22Rv1 (cell line): Measurements from ENCODE around the gene DHRS9.
"Not testable (repeated sequence)": the region's sequence is repeated elsewhere in the genome, so short reads cannot be mapped to it uniquely, and the experiment has no call there.

Experiments used
- H3K27ac ChIP-seq: fragments of 450-650 bp; 2 replicates; pipeline ENCODE4 v1.5.1; 2017
- CTCF ChIP-seq: fragments of 450-650 bp; IDR thresholded peaks from 2 replicates; pipeline ENCODE4 v1.5.1; 2017; ENCODE audit warnings: mild to moderate bottlenecking
- ZFX ChIP-seq: fragments of 450-650 bp; IDR thresholded peaks from 2 replicates; pipeline ENCODE4 v1.6.1; 2017; ENCODE audit warnings: antibody characterized with exemption, borderline replicate concordance

DHRS9 gene

DNA sequence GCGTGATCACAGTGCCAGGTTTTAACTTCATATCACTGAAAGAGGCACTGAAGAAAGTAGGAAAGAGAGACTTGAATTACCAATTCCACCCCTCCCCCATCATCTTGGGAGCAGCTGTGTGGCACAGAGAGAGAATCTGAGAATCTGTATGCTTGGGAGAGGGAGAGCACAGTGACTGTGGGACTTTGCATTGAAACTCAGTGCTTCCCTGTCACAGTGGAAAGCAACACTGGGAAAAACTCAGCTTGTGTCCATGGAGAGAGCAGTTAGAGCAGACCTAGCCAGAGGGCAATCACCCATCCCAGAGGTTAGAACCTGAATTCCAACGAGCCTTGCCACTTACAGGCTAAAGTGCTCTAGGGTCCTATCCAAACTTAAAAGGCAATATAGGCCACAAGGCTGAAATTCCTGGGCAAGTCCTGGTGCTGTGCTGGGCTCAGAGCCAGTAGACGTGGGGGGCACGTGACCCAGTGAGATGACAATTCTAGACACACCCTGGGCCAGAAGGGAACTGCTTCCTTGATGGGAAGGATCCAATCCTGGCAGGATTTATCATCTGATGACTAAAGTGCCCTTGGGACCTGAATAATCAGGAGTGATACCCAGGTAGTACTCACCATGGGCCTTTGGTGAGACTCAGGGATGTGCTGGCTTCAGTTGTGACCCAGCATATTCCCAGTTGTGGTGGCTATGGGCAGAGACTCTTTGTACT is 22.8 kb upstream of the DHRS9 start:
- TF ChIP-seq CTCF (no peak), ZFX (no peak)
- no peak overlapping the region for H3K27ac ChIP-seq

- no peak for TF ChIP-seq CTCF
- no peak for TF ChIP-seq ZFX
- H3K27ac ChIP-seq: no peak overlapping the region
These were observed 21.8 kb upstream of the DHRS9 start for GRCh38 chr2:169047256-169048250.

GRCh38 chr2:169049142-169049541 is 20.2 kb upstream of the DHRS9 start:
- H3K27ac ChIP-seq: no peak overlapping the region
- no peak for TF ChIP-seq CTCF

DNA sequence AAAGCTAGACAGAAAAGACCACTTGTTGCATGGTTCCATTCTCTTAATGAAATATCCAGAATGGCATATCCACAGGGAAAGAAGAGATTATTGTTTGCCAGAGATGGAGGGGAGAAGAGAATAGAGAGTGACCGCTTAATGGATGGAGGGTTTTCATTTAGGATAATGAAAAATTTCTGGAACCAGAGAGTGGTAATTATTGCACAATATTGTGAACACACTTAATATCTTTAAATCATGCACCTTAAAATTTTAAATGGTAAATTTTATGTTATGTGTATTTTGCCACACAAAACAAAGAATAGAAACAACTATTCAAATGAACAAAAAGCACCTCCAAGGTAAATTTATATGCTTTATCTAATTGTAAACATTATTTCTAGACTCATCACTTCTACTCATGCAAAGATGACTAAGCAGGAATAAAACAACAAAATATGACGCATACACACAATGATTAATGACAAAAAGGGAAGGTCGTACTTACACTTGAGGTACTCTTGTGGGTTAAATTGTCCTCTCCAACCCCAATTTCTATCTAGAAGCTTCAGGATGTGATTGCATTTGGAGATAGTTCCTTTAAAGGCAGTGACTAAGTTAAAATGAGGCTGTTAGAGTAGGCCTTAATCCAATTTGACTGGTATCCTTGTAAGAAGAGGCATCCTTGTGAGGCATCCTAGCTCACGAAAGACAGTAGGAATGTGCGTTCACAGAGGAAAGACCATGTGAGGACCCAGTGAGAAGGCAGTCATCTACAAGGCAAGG is 18.7 kb upstream of the DHRS9 start:
- no peak overlapping the region for H3K27ac ChIP-seq
- no peak for TF ChIP-seq CTCF
- no peak for TF ChIP-seq ZFX

DNA sequence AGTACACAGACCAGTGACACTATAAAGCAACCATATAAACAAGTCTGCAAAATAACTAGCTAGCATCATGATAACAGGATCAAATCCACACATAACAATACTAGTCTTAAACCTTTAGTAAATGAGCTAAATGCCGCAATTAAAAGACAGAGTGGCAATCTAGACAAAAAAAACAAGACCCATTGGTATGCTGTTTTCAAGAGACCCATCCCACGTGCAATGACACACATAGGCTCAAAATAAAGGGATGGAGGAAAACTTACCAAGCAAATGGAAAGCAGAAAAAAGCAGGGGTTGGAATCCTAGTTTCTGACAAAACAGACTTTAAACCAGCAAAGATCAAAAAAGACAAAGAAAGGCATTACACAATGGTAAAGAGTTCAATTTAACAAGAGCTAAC is 14.8 kb upstream of the DHRS9 start:
- not testable (repeated sequence) for H3K27ac ChIP-seq

- not testable (repeated sequence) for H3K27ac ChIP-seq
These were observed 5.2 kb upstream of the DHRS9 start for GRCh38 chr2:169064199-169064598.

- TF ChIP-seq CTCF: no peak
- TF ChIP-seq ZFX: no peak
- H3K27ac ChIP-seq: no peak overlapping the region
These were observed 3.9 kb upstream of the DHRS9 start for GRCh38 chr2:169065422-169065821.
